Middle frontal gyrus (tissue), 1 donor: ENCODE measurements around the gene IL1RAP.

ENCODE experiments used
- DNase-seq: peaks from one replicate; pipeline ENCODE4 v3.0.0-alpha.2; 2015; ENCODE audit warnings: low spot score; ENCODE audit errors: extremely low spot score

IL1RAP gene

DNA sequence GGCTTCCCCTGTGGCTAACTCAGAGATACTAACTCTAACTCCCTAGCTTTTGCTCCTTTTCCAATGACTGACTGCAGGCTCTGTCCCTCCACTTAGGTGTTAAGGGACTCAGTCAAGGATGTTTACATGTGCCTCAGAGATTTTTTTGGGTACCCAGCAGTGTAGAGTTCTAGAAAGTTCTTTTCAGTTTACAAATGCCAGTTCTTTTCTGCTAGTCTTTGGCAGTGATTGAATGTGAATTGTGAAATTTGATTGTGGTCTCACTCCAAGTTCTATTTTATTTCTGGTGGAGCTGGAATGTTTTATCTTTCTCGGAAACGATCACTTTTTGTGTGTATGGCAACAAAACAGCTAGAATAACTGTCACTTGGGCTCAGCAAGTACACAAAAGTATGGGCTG, 60.6 kb downstream of the IL1RAP start:
- no peak for DNase-seq

DNA sequence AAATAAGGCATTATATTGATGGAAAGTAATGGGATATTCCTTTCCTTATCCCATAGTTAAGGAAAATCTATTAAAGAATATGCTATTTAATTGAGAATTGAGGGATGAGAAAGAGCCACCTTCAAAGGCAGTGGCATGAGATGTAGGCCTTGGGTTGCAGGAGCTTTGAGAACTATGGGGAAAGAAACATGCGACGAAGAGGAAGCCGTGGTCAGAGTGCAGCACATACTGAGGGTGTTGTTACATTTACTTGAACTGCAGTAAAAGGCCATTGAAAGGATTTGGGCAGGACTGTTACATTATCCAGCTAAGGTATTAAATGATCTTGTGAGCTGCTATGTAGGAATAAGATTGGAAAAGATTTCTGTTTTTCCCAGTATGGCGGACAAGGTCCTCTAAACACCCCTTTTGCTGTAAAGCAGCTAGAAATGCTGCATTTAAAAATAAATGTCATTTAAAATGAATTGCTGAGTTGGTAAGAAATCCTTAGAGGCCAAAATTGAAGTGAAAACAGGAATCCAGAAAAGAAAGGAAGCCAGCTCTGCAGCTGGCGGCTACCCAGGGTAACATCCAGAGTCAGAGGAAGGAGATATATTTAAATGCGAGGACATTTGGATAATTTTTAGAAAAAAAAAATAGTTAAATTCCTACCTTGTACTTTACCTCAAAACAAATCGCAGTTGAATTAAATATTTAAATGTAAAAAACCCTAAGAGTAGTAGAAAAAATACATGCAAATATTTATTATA, 61.7 kb downstream of the IL1RAP start:
- DNase-seq, result no peak

DNA sequence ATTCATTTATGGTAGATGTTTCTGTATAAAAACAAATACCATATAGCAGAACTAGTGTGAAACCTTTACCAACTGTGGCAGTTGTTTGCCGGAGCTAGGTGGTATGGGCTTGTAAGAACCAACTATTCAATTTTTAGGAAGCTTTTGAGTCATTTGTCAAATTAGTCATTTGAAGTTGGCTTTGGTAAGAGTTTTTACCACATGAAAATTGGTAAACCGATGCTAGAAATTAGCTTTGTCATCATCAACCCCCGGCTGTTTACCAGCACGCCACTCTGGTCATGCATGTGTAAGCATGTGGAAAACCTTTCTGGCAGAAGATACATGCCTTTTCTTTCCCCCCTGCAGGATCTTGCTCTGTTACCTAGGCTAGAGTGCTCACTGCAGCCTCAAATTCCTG, 63.3 kb downstream of the IL1RAP start:
- no peak for DNase-seq

DNA sequence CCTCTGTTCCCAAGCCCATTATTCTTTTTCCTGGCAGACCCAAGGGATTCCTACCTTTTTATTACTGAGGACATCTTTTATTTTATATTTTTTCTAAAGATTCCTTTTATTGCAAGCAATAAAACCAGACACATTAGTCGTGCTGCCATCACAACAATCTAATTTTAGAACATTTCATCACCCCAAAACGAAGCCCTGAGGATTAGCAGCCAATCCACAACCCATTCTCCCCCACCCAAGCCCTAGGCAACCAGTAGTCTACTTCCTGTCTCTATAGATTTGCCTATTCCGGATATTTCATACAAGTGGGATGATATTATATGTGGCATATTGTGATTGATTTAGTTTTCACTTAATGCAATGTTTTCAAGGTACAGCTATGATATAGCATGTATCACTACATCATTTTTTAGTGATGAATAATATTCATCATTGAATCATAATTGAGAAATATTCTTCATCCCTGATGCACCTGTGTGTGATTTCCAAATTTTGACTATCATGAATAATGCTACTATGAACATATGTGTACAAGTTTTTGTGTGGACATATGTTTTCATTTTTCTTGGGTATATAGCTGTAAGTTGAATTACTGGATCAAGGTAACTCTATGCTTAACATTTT, 65.7 kb downstream of the IL1RAP start:
- no peak for DNase-seq

DNA sequence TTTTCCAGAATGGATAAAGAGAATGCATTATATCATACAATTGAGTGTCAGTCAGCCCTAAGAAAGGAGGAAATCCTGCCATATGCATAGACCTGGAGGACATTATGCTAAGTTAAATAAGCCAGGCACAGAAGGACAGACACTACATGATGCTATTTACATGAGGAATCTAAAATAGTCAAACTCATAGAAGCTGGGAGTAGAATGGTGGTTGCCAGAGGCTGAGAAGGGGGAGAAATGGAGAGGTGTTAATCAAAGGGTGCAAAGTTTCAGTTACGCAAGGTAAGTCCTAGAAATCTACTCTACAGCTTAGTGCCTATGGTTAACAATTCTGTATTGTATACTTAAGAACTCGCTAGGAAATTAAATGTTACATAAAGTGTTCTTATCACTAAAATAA, 66.5 kb downstream of the IL1RAP start:
- DNase-seq, result no peak

DNA sequence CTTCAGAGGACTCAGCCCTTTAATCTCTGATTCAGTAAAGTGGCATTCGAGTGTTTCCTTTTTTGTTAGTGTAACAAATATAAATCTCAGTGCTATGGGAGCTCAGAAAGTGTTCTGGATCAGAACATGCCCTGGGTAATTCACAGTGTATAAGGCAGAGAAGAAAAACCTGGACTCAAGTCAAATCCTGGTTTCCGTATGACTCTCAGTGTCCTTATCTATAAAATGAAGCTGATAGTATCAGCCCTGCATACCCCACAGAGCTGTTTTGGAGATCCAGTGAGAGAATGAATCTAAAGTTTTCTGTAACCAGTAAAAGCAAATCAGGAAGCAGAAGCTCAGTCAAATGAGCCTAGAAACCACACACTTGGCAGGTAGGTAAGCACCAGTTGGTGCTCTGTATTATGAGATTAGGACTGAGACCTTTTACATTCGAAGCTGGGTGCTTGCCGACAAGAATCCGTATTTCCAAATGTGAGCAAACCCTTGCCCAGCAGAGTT, 67.2 kb downstream of the IL1RAP start:
- no peak for DNase-seq

DNA sequence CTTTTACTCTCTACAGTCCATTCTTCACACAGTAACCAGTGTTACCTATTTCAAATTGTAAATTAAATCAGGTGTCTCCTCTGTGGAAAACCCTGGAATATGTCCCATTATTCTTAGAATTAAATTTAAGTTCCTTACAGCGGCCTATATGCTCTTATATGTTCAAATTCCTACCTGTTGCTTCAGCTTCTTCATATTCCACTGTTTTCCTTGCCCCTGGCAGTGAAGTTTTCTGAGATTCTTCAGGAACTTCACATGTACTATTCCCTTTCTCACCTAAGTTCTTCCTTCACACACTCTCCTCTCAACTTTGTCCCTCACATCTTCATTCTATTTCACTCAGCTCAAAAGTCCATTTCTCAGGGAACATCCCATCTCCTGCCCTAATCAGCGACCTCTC, 68.8 kb downstream of the IL1RAP start:
- no peak for DNase-seq

DNA sequence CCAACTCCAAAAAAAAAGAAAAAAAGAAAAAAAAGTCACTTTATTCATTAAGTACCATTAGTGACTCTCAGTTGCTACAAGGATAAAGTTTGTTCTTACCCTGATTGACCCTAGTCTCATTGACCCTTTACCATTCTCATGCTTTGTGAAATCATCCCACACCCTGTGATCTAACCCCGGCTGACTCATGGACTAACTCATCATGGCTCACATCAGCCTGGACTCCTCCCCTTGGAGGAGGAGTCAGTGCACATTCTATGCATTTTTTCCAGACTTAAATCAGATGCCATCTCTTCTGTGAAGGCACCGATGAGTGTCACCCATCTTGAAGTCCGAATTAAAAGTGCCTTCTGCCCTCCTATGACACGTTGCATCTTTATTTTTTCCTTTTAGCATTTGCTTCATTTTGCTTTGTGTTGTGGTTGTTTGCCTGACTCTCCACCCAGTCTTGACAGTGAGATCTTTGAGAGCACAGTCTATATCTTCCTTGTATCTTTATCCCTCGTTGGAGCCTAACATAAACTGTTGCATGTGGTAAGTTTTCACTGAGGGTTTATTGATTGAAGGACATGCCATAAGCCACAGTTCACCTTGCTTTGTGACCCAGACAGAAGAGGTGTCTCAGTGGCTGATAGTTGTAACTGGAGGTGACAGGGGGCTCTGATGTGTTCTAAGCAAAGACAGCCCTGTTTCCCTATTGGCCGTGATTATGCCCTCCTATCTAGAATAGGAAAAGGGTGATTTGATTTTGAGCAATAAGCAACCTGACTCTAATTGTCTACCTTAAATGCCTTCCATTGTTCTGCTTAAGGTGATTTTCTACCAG, 72.1 kb downstream of the IL1RAP start:
- no peak for DNase-seq

DNA sequence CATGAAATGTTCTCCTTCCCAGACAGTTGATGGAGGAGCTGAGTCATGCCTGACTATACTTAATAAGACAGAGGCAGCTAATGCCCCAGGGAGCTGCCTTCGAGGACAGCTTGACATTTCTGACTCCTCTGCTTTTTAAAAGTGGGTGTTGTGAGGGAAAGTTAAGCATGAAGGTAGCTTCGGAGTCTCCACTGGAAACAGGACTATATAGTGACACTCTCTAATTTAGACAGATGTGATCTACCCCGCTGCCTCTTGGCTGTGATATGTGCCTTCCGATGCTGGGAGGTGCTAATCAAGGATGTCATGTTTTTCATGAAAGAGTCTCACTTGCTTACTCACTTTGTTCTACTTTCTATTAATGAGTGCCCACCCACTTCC, 72.7 kb downstream of the IL1RAP start:
- no peak for DNase-seq

DNA sequence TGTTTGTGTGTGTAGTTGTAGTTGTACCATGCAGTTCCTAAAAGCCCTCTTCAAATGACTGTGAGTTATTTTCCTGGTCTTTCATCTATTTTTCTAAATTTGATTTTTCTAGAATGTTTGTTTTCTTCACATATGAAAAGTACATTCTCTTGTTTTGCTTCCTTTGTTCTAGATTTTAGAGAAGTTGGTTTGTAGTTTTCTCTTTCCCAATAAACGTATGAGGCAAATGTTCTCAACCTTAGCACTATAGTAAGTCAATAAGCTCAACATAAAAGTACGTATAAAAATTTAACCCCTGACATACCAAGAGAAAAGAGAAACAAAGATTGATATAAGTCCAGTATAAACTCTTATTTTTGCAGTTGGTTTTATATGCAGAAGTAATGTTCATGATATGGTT, 74.7 kb downstream of the IL1RAP start:
- DNase-seq, result no peak

DNA sequence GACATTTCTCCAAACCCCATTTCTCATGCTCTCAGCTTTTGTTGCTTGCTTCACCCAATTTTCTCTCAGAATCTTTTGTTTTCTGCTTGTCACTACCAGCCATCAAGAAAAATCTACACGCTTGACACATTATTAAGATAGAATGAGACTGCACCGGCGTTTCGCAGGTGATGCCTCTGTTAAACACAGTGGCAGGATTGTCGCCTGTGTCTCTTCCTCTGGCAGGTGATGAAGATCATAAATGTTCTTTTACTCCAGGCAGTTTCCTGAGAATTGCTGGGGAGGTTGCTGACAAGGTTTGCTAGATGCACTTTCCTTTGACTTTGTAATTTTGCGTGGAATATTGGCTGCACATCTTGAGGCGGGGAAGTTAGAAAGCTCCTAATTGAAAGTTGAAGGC, 75.4 kb downstream of the IL1RAP start:
- no peak for DNase-seq

DNA sequence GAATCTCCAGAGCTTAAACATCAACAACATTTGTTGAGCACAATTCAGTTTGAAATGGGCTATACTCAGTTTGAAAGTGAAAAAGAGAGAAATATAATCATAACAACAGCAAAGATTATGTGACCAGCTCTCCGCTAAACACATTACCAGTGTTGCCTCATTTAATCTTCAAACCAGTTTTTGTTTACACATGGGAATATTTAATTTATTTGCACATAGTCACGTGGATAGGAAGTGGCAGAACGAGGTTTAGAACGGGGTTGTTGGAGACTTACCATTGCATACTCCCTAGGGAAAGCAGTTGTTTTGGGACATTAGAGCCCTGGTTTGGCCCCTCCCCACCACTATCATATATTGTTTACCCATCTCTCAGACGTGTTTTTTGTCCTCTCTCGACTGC, 77.2 kb downstream of the IL1RAP start:
- no peak for DNase-seq

DNA sequence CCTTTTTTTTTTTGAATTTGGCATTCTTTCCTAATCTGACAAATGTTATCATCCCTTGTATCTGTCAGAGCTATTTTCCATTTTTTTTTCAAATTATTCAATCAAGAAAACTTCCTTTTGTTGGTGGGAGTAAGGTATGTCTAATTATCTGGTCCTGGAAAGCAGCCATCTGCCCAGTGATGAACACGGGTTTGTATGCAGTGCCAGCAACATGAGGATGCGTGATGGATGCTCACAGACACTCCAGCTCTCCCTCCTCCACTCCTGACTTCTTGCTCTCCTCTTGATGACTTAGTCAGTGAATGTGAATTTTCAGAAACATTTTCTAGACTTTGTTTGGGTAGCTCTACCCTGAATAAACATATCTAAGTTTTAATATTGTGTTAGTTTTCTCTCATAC, 79.2 kb downstream of the IL1RAP start:
- no peak for DNase-seq

DNA sequence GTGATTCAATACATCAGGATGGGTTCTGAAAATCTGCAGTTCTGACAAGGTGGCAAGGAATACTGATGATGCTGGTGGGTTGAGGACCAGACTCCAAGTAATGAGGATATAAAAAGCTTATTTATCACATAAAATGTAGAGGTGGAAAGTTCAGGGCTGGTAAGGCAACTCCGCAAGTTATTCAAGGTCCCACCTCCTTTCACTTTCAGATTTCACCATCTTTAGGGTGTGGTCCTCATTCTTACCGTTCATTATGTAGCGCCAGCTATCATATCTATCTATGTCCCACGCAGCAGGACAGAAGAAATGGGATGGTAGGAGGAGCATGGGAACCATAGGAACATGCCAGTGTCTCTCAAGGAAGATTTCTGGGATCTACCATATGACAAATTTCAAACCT, 80.3 kb downstream of the IL1RAP start:
- no peak for DNase-seq

DNA sequence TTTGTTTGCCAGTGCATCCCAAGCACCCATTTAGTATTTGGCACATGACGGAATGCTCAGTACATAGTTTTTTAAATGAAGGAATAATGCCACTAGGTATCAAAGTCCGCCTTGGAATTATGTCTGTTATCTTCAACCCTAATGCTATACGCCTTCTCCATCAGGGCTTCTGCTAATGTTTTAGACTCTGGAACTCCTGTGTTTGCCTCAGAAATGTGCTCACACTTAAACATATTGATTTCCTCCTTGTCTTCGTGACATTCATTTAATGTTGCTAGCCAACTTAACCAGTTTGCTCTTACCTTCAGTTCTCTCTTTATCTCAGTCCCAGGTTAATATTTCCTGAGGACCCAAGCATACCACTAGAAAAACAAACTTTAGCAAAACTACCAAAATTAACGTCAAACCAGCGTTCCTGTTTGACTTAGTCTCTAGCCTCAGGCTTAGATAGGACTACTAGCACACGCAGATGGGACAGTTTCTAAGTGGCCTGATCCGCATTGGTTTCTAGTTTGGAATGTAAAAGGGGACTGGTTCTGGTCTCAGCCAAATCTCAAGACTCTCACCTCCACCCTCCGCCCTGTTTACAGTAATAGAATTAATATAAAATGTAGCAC, 81.4 kb downstream of the IL1RAP start:
- no peak for DNase-seq

DNA sequence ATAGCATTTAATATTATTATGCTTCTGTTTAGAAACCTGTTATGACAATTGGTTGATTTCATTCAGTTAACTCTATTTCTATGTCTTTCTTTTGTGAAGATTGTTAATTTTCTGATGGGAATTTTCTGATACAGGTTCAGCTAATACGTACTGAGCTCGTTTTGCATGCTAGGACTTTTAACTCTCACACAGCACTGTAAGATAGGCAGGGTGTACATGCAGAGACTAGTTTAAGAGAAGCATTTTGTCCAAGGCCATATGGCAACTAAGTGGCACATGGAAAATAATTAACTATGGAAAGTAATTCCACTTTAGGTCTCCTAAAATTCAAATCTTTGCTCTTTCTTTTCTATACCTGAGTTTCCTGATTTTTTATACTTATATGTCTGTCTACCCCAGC, 81.9 kb downstream of the IL1RAP start:
- no peak for DNase-seq

DNA sequence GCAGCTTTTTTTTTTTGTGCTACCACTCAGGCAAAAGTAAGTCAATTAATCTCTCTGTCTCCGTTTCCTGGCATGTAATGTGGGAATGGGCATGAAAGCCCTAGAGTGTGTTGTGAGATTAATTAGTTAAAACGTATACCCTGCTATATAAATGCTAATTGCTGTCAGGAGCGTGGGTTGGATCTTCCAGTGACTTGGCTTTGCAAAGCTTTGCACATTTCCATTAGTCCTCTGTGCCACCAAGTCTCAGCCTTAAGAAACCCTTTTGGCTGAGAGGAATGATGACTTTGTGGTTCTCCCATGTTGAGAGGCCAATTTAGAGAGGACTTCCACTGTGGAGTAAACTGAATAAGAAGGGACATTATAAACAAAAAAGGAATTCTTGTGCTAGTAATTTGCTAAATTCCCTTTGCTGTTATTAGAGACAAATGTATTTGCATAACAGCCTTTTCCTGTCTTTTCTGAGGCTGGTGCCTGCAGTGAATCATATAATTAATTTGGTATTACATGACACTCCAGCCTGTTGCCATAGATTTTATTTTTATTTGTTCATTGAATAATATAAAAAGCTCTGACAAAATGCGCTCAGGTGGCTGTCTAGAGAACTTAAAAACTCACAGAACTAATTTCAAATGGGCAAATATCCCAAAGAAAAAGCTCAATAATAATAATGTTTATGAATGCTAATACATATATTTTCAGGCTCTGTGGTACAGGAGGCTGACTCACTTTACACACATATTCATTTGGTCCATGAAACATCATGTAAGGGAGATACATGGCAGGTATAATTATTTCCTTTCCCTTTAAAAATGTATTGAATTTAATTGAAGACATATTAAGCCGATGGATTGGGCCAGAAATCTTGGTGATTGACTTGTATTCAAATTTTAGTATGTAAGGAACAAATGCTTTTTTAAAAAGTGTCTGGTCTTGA, 82.7 kb downstream of the IL1RAP start:
- no peak for DNase-seq

DNA sequence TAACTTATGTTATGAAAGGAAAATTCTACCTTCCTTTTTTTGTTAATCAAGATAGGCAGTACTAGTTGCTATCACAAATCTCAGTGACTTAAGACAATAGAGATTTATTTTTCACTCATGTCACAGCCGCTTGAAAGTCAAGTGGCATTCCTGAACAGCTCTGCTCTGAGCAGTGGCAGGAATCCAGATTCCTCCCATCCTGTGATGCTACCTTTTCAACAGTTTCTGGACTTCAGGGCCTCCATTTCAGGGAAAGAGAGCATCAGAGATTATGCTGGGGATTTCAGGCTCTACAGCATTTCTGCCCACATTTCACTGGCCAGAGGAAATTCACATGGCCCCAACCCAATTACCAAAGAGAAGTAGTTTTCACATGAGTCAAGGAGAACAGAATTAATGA, 83.4 kb downstream of the IL1RAP start:
- DNase-seq, result no peak

DNA sequence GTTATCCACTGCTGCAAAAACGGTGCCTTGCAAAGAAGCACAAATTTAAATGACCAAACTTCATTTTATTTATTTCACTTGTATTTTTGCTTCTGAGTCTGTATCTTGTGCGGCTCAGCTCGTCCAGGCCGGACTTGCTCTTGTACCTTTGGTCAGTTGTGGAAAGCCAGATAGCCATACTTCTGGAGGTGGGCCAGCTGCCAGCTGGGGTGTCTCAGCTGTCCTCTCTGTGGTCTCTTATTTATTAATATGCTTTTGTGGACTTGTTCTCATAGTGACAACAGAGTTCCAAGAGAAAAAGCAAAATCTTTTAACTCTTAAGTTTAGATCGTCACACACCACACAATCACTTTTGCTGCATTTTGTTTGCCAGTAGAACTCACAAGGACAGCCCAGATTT, 87.7 kb downstream of the IL1RAP start:
- no peak for DNase-seq

DNA sequence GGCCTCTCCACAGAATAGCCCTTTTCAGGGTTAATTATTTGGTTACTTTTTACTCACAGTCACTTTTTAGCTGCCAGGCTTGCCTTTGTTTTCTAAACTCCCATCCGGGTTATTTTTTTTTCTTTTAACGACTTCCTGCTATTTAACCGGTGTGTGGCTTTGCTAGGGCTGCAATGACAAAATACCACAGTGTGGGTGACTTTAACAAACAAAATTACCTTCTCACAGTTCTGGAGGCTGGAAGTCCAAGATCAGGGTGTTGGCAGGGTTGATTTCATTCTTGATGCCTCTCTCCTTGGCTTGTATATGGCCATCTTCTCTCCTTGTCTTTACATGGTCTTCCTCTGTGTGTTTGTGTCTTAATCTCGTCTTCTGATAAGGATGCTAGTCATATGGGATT, 91.5 kb downstream of the IL1RAP start:
- no peak for DNase-seq

DNA sequence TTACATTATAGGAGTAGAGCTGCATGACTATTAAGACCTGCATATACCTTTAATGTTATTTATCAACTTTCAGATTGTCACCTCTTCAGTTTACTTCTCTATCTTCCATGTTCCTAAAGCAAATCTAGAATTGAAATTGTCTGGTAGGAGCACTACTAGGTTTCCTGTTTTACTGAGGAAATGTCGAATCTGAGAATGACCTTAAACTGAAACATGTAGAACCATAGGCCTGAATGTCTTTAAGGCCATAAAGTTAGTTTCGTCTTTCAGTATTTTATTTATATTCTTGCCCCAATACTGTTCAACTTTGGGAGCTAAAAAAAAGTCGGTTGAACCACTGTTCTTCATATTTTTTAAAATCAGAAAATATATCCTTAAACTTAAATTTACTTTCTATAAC, 92.7 kb downstream of the IL1RAP start:
- DNase-seq, result no peak
